ENCODE data around the gene AAK1.

Gene AAK1

GRCh38 chr2:69489793-69490192 lies 153.7 kb downstream of the AAK1 start:
- Histone ChIP-seq H3K4me1 (ENCODE audit: insufficient read depth, low read length) (no peaks in the 10 kb centered on the region), H3K27me3 (ENCODE audit: insufficient read depth, low read length, poor library complexity) (no peaks in the 10 kb centered on the region), H3K27ac (ENCODE audit: low read length) (no peak overlapping the region), H2AFZ (ENCODE audit: low read depth, low read length) (no peak overlapping the region), H3K9ac (ENCODE audit: low read depth, low read length) (no peak overlapping the region), H4K20me1 (ENCODE audit: insufficient read depth, low read length) (no peaks in the 10 kb centered on the region), H3K4me2 (ENCODE audit: insufficient read depth, low read length) (no peak overlapping the region), H3K4me3 (ENCODE audit: low read depth in 1 of 2, low read length in 2 of 2) (no peak overlapping the region), H3K9me3 (ENCODE audit: insufficient read depth, low read length, severe bottlenecking) (no peaks in the 10 kb centered on the region), H3K36me3 (ENCODE audit: insufficient read depth, low read length) (peaks cover 83% of the 10 kb centered on the region), H3K79me2 (ENCODE audit: insufficient read depth, low read length) (no peaks in the 10 kb centered on the region)
- ATAC-seq (ENCODE audit: insufficient read depth, low read depth) (no peak), DNase-seq (no peak)
- TF ChIP-seq EZH2 (IDR thresholded peaks at IDR 0.05; ENCODE audit: borderline replicate concordance, low read depth, low read length, severe bottlenecking) (no peak), CTCF (IDR thresholded peaks at IDR 0.05; ENCODE audit: borderline replicate concordance, extremely low read depth, low read length, poor library complexity, severe bottlenecking) (no peak)

- H3K4me2 ChIP-seq (ENCODE audit: insufficient read depth, low read length), result no peak overlapping the region
- TF ChIP-seq CTCF (IDR thresholded peaks at IDR 0.05; ENCODE audit: borderline replicate concordance, extremely low read depth, low read length, poor library complexity, severe bottlenecking), result no peak
- TF ChIP-seq EZH2 (IDR thresholded peaks at IDR 0.05; ENCODE audit: borderline replicate concordance, low read depth, low read length, severe bottlenecking), result no peak
- H3K4me3 ChIP-seq (ENCODE audit: low read depth in 1 of 2, low read length in 2 of 2), result no peak overlapping the region
- H3K9me3 ChIP-seq (ENCODE audit: insufficient read depth, low read length, severe bottlenecking), result no peaks in the 10 kb centered on the region
- no peak overlapping the region for H3K27ac ChIP-seq (ENCODE audit: low read length)
- no peak for ATAC-seq (ENCODE audit: insufficient read depth, low read depth)
- no peaks in the 10 kb centered on the region for H3K4me1 ChIP-seq (ENCODE audit: insufficient read depth, low read length)
- H3K27me3 ChIP-seq (ENCODE audit: insufficient read depth, low read length, poor library complexity), result no peaks in the 10 kb centered on the region
- H3K9ac ChIP-seq (ENCODE audit: low read depth, low read length), result no peak overlapping the region
- H3K36me3 ChIP-seq (ENCODE audit: insufficient read depth, low read length), result peaks cover 81% of the 10 kb centered on the region
- H4K20me1 ChIP-seq (ENCODE audit: insufficient read depth, low read length), result no peaks in the 10 kb centered on the region
- DNase-seq, result no peak
- H3K79me2 ChIP-seq (ENCODE audit: insufficient read depth, low read length), result no peaks in the 10 kb centered on the region
- no peak overlapping the region for H2AFZ ChIP-seq (ENCODE audit: low read depth, low read length)
Measured at GRCh38 chr2:69483696-69484095, 159.8 kb downstream of the AAK1 start.

- no peak overlapping the region for H3K27ac ChIP-seq (ENCODE audit: low read length)
- peaks cover 77% of the 10 kb centered on the region for H3K36me3 ChIP-seq (ENCODE audit: insufficient read depth, low read length)
- H3K4me2 ChIP-seq (ENCODE audit: insufficient read depth, low read length), result no peak overlapping the region
- DNase-seq (no peak), ATAC-seq (ENCODE audit: insufficient read depth, low read depth) (no peak)
- H4K20me1 ChIP-seq (ENCODE audit: insufficient read depth, low read length), result no peaks in the 10 kb centered on the region
- no peak overlapping the region for H3K4me3 ChIP-seq (ENCODE audit: low read depth in 1 of 2, low read length in 2 of 2)
- H3K27me3 ChIP-seq (ENCODE audit: insufficient read depth, low read length, poor library complexity), result no peaks in the 10 kb centered on the region
- no peak overlapping the region for H3K9ac ChIP-seq (ENCODE audit: low read depth, low read length)
- TF ChIP-seq CTCF (IDR thresholded peaks at IDR 0.05; ENCODE audit: borderline replicate concordance, extremely low read depth, low read length, poor library complexity, severe bottlenecking) (no peak), EZH2 (IDR thresholded peaks at IDR 0.05; ENCODE audit: borderline replicate concordance, low read depth, low read length, severe bottlenecking) (no peak)
- no peaks in the 10 kb centered on the region for H3K4me1 ChIP-seq (ENCODE audit: insufficient read depth, low read length)
- H3K9me3 ChIP-seq (ENCODE audit: insufficient read depth, low read length, severe bottlenecking), result no peaks in the 10 kb centered on the region
- H2AFZ ChIP-seq (ENCODE audit: low read depth, low read length), result no peak overlapping the region
- no peaks in the 10 kb centered on the region for H3K79me2 ChIP-seq (ENCODE audit: insufficient read depth, low read length)
Measured at GRCh38 chr2:69483024-69483423, 160.5 kb downstream of the AAK1 start.

GRCh38 chr2:69482471-69482870 lies 161.1 kb downstream of the AAK1 start:
- DNase-seq (no peak), ATAC-seq (ENCODE audit: insufficient read depth, low read depth) (no peak)
- Histone ChIP-seq H3K4me3 (ENCODE audit: low read depth in 1 of 2, low read length in 2 of 2) (no peak overlapping the region), H3K9ac (ENCODE audit: low read depth, low read length) (no peak overlapping the region), H3K9me3 (ENCODE audit: insufficient read depth, low read length, severe bottlenecking) (no peaks in the 10 kb centered on the region), H3K27ac (ENCODE audit: low read length) (no peak overlapping the region), H3K27me3 (ENCODE audit: insufficient read depth, low read length, poor library complexity) (no peaks in the 10 kb centered on the region), H3K36me3 (ENCODE audit: insufficient read depth, low read length) (peaks cover 78% of the 10 kb centered on the region), H3K4me2 (ENCODE audit: insufficient read depth, low read length) (no peak overlapping the region), H2AFZ (ENCODE audit: low read depth, low read length) (no peak overlapping the region), H3K4me1 (ENCODE audit: insufficient read depth, low read length) (no peaks in the 10 kb centered on the region), H3K79me2 (ENCODE audit: insufficient read depth, low read length) (no peaks in the 10 kb centered on the region), H4K20me1 (ENCODE audit: insufficient read depth, low read length) (no peaks in the 10 kb centered on the region)
- TF ChIP-seq CTCF (IDR thresholded peaks at IDR 0.05; ENCODE audit: borderline replicate concordance, extremely low read depth, low read length, poor library complexity, severe bottlenecking) (no peak), EZH2 (IDR thresholded peaks at IDR 0.05; ENCODE audit: borderline replicate concordance, low read depth, low read length, severe bottlenecking) (no peak)
